Endothelial cell of coronary artery (primary cell): ENCODE results near the gene GGCT. TPM values are rescaled to one million over a fixed set of nuclear protein-coding genes. Genes with fewer than 3 reads are reported as not detected.

Experiments
- total RNA-seq: library from RNA; depleted of rRNA; stranded (reverse); fragments of >200 nt; gene quantifications from 2 replicates; pipeline ENCODE4 v1.2.3, GENCODE V29; 2014

GGCT gene, protein sequence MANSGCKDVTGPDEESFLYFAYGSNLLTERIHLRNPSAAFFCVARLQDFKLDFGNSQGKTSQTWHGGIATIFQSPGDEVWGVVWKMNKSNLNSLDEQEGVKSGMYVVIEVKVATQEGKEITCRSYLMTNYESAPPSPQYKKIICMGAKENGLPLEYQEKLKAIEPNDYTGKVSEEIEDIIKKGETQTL
- total RNA-seq = 34.6 and 35.0 TPM in 2 replicates

DNA sequence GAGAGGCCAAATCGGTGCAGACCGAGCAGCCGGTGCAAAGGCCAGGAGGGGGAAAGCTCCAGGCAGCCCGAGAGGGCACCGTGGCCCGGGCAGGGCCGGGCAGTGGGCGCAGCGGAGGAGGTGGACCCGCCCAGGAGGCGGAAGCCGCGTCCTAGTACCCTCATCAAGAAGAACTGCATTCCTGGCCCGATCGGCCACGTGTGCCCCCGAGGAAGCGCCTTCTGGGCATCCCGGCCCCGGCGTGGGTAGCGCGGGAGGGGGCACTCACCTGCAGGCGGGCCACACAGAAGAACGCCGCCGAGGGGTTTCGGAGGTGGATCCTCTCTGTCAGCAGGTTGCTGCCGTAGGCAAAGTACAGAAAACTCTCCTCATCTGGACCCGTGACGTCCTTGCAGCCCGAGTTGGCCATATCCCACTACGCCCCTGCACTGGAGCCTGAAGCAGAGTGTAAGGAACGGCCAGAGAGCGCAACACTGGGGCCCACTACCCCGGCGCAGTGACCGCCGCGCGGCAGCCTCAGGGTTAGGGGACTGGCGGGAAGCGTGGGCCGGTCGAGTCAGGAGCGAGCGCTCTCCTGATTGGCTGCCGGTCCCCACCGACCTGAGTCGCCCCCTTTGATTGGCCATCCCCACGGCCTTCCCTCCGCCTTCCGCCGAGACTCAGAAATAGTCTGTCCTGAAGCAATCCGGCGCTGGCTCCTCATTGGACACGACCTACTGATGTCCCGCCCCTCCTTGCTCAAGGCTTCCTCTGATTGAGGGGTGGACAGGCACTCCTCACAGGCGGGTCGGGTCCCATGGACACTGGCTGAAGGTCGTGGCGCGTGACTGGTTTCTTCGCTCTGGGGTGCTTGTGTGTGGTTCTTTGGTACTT, at the start of gene GGCT:
Gene GGCT (minus strand): TSS at position 529 of the 873 bp plus-strand sequence. CDS start 120 bp downstream, at position 409.

DNA sequence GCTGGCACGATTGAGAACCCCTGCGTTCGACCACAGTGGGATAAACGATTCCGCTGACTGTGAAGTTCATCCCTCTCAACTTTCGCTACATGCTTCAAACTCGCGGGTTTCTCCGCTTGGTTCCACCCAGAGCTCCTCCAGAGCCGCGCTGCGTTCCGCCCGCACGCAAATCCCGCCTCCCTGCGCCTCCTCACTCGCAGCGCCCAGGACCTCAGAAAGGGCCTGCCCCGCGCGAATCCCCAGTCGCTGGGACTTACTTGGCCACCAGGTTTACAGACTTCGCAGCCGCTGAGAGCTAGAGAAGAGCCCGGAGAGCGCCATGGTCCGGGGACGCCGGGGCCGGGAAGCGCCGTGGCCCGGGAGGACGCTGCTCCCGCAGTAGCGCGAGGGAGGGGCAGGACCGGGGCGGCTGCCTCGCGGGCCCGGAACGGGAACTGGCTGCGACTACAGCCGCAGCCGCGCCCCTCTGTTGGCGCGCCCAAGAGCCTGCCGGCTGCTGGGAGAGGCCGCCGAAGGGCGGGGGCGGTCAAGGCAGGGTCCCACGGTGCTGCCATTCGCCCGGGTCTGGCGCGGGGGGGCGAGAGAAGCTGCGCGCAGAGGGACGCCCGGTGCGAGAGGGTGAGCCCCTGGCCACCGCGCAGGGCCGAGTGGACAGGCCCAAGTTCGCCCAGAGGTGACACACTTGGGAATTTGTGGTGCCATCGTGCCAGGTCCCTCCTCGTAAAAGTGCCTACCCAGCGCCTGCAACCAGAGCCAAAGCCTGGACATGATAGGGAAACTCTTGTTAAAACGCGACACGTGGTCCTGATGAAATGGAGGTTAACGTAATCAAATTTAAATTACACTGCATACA, 26.1 kb downstream of the GGCT start, which contains the start of gene NOD1:
Gene NOD1 (minus strand): TSS at position 436 of the 853 bp plus-strand sequence. CDS start 21,863 bp downstream, outside the sequence.

Other genes starting within 250 kb of the GGCT start
- gene ZNRF2, start 220.2 kb downstream of the GGCT start, total RNA-seq = 3.4 and 5.5 TPM in 2 replicates
- gene NOD1, start 26.0 kb downstream of the GGCT start, total RNA-seq = 15.2 and 16.9 TPM in 2 replicates
- 127 and 194 TPM in 2 replicates for gene GARS1, start 90.0 kb upstream of the GGCT start, total RNA-seq
- gene CRHR2, start 177.6 kb upstream of the GGCT start, total RNA-seq = not detected in 2 replicates
- gene INMT, start 247.3 kb upstream of the GGCT start, total RNA-seq = 0.28 TPM in 1 of 2 replicates, not detected in the other